ENCODE data around the gene MDFI.

DNA sequence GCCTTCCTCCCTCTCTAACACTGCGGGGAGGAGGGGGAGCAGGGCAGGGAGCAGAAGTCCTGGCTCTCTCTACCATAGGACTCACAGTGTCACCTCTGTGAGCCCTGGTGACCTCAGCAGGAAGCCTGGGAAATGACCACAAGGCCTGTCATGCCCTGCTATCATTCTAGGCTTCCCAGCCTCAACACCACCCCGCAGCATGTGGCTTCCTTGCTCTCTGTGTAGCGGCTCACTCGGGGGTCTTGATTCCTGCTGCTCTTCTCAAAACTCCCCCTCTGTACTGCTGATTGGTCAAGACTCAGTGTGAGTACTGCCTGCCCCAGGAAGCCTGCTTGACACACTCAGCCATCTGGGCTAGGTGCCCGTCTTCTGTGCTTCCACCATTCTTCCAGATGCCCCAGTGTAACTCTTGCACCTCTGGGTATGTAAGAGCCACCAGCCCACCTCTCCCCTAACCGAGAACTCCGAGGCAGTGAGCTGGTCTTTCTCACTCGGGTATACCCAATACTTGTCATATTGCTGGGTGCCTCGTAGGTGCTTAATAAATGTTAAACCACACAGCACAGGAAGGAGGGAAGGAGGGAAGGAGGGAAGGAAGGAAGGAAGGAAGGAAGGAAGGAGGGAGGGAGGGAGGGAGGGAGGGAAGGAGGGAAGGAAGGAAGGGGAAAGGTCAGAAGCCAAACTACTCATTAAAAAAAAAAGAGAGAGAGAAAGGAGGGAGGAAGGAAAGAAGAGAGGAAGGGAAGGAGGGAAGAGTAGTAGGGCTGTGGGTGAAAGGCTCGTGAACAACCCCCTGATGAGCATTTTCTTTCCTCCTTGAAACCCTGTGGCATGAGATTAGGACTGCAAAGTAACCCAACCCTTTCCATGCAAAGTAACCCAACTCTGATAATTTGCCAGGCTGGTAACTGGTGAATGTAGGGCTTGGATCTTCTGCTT, 5.0 kb downstream of the MDFI start:
- TF ChIP-seq, protein P1, sequence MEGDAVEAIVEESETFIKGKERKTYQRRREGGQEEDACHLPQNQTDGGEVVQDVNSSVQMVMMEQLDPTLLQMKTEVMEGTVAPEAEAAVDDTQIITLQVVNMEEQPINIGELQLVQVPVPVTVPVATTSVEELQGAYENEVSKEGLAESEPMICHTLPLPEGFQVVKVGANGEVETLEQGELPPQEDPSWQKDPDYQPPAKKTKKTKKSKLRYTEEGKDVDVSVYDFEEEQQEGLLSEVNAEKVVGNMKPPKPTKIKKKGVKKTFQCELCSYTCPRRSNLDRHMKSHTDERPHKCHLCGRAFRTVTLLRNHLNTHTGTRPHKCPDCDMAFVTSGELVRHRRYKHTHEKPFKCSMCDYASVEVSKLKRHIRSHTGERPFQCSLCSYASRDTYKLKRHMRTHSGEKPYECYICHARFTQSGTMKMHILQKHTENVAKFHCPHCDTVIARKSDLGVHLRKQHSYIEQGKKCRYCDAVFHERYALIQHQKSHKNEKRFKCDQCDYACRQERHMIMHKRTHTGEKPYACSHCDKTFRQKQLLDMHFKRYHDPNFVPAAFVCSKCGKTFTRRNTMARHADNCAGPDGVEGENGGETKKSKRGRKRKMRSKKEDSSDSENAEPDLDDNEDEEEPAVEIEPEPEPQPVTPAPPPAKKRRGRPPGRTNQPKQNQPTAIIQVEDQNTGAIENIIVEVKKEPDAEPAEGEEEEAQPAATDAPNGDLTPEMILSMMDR (IDR thresholded peaks at IDR 0.05 in 4 of 5, conservative IDR thresholded peaks at IDR 0.05 in 1 of 5) = no peak
- TF ChIP-seq POLR2A (IDR thresholded peaks at IDR 0.05) = no peak
